HT-29 (cell line): Measurements from ENCODE around the gene UTP25. TPM values are rescaled to one million over a fixed set of nuclear protein-coding genes. Genes with fewer than 3 reads are reported as not detected.

Experiments used
- DNase-seq: peaks from one replicate; pipeline ENCODE4 v3.0.0-alpha.2; 2015; ENCODE audit warnings: low spot score
- total RNA-seq: library from RNA; depleted of rRNA; stranded (reverse); fragments of >200 nt; shearing (Covaris generic); gene quantifications from 2 replicates; pipeline ENCODE4 v1.2.3, GENCODE V29; 2014

Gene UTP25
- total RNA-seq, 1 experiment from 2014 or later: 7.2 TPM

DNA sequence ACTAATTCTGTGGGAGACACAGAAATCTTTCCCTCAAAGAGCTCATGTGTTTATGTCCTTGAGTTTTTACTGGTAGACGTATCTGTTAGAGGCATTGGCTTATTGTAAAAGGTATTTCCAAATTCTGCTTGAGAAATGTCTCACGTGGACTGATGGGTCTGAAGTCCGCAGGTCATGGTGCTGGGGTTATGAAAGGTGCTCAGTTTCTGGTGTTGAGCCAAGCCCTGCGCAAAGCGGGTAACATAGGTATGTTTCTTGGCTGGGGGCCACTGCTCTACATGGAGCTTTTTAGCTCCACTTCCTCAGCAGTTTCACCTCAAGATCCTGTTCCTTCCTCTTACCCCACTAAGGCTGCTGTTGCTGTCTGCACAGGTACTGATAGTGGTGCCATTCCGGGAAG lies 10.8 kb downstream of the UTP25 start:
- no peak for DNase-seq

DNA sequence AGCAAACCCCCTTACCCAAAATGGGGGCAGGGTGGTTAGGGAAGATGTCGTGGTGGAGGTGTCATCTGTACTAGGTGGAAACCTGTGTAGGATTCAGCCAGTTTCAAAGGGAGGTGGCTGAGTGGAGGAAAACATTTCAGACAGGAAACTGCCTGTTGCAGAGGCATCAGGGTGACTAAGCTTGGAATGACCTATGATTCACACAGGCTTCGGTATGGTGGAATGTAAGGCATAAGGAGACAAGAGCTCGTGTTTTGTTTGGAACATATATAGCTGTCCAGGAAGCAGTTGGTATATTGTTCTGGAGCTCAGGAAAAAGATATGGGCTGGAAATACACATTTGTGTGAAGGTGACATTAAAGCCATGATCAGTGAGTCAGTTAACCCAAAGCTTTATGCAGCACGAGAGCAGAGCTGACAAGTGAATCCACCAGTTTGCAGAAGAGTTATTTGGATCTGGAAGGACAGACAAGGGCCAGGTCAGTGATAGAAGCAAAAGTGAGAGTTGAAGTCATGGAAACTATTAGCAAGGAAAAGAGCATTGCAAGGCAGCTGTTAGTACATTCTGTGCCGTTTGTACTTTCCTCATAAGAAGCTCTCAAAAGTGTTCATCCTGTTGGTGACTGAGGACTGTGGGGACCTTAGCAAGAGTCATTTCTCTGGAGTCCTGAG lies 12.2 kb downstream of the UTP25 start:
- DNase-seq: peak; percentile 28

DNA sequence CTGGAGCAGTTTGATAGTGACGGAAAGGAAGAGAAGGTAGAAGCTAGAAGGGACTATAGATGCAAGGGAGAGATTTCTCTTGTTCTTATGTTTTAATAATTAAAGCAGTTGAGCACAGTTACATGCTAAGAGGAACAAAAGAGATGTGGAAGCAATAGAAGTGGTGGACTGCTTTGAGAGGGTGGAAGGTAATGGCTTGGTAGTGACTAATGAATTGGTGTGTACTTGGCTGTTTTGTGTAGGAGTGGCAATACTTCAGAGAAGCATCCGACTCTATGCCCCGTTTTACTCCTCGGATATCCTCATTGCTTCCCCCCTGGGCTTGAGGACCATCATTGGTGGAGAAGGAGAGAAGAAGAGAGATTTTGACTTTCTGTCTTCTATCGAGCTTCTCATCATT lies 12.8 kb downstream of the UTP25 start:
- no peak for DNase-seq

DNA sequence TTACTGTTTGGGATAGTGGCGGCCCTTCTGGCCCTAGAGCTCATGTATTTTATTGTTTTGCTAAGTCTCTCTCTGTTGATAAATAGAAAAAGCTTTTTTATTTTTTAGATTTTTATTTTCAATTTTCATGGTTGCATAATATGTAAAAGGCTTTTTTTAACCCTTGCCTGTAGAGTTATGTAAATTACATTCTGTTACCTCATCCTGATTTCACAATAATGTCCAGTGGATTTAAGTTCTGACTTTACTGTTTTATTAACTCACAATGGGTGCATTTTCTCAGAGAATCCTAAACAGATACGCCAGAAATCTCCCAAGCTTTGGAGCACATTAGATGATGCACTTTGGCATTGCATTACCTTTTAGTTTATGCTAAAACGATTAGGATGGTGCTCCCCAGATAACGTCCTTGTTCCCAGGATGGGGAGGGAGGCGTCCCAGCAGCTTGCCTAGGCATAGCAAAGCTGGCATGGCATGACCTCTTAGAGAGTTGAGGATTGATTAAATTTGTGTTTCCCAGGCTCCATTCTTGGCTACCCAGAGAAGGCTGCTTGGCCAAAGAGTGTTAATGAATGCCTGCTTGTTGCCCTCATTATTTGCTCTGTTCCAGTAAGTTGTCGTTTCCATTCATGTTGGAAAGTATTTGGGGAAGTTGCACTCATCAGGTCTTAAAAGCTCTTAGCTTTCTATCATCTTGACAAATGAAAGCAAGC lies 17.1 kb downstream of the UTP25 start:
- DNase-seq: no peak

DNA sequence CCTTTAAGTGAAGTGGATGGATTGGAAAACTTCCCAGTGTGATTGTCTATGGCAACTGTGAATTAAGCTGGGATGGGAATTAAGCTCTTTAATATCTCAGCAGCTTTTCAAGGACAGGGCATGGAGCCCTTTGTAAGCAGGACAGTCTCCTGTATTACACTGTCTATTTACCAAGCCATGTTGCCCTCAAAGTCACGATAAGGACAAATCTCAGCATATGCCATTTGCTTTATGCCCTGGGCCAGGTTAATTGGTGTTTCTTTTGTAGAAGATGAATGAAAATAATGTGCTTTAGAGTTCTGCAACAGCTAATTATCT lies 17.6 kb downstream of the UTP25 start:
- DNase-seq: no peak

DNA sequence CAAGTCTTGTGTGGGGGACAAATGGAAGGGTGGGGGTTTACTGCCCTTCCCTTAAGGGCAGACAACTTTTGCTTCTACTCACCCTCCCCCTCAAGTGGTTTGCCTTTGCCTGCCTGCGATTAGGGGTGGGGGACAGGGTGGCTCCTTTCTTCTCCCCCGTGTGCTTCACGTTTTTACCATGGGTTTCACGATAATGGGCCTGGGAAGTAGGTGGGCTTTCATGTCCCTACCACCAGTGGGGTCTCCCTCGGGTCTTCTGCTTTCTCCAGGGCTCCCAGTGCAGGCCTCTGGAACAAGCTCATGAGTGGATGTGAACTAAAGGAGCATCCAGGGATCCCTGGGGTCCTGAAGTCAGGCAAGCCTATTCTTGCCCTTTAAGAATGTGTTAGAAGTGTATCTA lies 21.6 kb downstream of the UTP25 start:
- DNase-seq: no peak

DNA sequence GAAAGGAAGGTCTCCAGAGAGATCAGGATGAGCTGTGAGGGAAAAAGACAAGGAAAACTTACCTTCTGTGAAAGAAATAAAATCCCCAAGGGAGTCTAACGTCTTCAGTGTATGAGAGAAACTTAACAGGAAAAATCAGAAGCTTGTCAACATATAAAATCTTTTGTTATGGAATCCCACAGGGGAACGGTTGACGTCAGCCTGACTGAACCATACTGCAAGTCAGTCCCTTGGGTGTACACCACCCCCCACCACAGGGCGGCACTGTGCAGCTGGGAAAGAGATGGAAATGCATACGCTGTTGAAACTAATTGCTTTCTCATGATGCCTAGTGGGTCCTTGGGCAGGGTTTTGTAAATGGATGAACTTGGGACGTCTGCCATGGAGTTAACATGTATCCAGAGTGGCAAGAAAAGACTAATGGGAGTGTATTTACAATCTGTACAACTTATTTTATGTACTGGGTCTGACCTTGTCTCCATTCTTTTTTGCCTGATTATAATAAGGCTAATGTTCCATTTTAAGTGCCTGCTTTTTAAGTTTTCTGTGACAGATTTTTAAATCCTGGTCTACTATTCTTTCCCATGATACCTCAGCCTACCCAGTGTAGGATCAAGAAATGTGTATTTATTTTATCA lies 22.7 kb downstream of the UTP25 start:
- DNase-seq: peak; percentile 51

DNA sequence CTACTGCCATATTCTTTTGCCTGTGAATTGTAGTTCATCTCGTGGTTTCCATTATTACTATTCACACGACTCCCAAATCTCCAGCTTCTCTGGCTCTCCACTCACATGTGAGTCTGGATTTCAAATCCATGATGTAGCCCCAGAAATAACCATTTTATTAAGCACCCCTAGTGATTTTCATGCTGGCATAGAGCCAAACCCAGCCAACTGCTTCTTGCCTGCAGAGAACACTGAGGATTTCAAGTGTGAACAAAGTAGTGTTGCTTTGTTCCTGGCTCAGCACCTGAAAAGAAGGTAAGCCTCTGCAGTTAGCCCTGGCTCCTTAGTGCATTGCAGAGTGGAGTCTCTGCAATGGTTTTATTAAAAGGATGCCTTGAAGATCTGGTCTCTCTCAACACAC lies 25.9 kb downstream of the UTP25 start:
- DNase-seq: no peak

DNA sequence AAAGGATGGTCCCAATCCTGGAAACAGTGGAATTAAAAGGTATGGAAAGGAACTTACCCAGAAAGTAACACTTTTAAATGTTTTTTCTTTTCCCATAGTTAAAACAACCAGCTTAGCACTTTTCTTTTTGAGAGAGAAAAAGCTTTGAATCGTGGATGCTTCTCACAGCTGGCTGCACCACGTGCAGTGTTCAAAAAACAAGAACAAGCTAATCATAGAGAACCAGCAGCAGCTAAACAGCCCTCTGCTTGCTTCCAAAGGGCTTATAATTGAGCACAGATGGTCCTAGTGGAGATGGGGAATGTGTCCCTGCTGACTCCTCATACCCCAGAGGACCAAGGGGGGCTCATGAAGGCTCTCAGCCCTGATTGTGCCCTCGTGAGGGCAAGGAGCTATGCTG lies 26.4 kb downstream of the UTP25 start:
- no peak for DNase-seq

DNA sequence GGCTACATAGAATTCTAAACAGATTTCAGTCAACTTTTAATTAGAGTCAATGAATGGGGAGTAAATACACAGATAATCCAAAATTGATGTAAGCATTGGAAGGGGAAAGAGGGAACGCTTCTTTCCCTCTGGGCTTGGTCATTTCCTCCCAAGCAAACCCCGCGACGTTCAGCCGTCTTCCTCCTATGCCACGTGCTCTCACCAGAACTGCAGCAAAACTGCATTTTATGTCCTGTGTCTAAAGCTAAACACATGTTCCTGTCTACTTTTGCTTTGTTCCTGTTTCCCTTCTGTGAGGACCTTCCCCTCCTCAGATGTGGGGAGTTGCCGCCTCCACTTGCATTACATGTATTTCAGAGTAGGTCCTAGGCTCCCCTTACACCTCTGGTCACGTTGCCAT lies 27.2 kb downstream of the UTP25 start:
- DNase-seq: no peak

DNA sequence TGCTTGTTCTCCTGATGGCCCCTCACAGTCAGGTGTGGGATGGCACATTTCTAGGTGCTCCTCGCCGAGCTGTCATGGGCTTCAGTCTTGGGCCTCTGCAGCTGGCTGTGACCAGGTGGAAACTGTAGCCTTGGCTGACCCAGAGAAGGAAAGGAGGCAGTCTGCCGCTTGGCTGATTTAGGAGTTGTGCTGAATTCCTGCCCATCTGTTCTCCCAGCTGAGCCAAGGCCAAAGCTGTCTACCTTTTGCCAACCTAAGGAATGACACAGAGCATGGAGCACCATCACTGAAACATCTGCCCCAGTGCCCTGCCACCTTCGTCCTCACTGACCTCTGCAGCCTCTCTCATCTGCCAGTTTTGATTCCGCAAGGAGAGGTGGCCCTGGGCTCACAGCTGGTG lies 27.9 kb downstream of the UTP25 start:
- DNase-seq: no peak

DNA sequence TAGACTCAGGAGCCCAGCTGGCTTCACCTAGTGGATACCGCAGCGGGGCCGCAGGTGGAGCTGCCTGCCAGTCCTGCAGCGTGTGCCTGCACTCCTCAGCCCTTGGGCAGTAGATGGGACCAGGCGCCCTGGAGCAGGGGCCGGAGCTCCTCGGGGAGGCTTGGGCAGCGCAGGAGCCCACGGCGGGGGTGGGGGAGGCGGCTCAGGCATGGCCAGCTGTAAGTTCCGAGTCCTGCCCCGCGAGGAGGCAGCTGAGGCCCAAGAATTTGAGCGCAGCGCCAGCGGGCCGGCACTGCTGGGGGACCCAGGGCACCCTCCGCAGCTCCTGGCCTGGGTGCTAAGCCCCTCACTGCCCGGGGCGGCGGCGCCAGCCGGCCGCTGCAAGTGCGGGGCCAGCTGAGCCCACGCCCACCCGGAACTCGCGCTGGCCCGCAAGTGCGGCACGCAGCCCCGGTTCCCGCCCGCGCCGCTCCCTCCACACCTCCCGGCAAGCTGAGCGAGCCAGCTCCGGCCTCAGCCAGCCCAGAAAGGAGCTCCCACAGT lies 30.9 kb downstream of the UTP25 start:
- no peak for DNase-seq

DNA sequence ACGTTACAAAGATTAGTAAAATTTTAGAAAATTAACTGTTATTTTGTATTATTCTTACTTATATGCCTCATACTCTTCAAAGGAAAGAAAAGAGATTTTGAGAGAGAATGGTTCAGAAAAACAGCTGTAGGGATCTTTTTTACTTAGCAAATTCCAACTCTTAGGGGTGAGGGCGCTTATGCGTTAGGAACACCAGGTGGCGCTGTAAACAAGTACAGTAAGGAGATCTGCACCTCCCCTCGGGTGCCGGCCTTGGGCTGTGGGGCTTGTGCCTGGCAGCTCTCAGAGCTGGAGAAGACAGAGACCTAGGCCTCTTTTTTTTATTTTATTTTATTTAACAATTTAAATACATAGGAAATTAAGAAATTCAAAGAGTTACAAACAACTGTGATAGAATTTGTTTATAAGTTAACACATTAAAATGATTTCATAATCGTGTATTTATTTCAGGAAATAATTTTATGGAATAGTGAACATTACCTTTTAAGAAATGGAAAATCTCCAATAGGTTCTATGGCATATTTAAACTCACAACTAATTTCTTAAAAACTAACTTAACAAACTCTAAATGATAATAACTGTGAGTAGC lies 32.6 kb downstream of the UTP25 start:
- peak; percentile 83 for DNase-seq

DNA sequence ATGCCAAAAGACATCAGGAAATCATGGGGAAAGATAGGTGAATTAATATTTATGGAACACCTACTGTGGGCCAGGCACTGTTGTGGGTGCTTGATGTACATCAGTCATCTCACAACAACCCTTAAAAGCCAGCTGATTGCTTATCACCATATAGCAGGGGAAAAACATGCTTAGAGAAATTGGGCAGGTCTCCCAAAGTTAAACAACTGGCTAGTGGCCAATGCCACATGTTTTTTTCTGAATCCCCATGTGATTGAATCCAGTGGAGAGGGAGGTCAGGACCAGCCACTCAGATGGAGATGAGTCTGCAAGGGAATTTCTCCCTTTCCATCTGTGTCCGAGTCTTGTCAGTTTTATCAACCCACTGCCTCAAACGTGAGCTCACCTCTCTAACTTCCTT lies 33.5 kb downstream of the UTP25 start:
- DNase-seq: no peak

DNA sequence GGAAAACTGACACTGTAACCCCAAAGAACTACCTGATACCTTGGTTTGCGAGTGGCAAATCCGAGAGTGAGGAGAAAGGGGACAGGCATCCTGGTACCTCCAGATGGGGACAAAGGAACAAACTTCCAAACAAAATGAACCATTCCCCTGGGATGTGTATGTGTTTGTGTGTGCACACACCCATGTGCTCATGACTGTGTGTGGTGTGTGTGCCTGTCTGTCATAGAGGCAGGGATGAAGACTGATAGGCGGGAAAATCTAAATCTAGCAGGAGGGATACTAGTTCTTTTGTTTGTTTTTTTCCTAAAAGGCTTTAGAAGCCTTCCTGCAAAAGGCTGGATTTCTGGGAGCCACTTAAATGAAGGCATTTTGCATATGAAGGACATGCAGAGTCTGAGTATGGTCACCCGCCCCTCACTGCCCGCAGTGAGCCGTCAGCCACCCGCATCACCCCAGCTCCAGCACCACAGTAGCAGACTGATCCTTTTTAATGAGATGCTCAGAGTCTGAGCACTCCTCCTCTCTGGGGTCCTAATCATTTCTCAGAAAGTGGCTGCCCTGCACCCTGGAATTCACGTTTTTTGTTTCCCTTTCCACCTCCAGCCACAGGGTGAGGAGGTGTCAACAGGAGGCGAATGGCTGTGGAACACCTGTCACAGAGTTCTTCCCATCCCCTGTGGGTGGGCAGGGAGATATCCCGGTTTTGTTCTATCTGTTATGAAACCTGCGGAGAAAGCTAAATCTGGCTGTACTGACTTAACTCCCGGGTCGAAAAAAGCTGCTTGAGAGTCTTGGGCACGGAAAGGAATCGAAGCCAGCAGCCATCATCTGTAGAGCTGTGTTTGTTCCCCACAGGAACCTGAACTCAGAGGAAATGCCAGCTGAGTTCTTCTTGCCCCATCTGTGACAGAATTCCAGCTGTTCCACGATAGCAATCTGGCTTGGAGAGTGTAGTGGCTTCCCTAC lies 34.9 kb downstream of the UTP25 start:
- DNase-seq: no peak

DNA sequence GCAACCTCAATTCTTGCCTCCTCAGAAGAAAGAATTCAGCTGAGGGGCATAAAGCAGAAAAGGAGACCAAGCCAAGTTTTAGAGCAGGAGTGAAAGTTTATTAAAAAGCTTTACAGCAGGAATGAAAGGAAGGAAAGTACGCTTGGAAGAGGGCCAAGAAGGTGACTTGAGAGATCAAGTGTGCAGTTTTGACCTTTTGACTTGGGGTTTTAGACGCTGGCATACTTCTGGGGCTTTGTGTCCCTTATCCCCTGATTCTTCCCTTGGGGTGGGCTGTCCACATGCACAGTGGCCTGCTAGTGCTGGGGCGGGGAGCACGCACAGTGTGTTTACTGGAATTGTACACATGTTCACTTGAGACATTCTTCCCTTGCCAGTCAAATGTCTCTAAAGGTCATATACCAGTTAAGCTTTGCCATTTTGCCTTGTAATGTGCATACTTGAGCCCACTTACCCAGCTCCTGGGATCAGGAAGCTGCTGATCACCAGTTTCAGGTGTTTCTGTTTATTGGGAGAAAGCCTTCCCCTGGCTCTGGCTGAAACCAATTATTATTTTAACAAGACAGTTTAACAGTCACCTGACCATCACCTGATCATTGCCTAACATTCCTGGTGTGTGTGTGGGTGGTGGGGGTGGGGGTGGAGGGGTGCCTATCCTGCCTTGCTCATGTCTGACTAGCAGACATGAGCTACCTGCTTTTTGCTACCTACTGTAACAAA lies 36.2 kb downstream of the UTP25 start:
- no peak for DNase-seq

DNA sequence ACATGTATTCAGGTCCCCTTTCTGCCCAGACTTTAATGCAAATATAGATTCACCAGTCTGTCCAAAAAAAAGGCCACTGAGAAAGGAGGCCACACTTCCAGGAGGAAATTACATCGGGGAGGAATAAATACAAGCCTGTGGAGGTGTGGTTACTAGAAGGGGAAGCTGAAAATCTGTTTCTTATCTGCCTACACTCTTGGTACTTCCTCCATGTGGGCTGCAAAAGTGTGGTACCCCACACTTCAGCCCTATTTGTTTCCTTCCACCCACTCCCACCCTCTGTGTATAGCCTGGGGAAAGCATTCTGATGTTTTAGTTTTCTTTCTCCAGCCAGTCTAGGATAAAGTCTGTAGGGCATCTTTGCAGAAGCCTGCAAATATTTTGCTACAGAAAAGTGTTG lies 38.4 kb downstream of the UTP25 start:
- DNase-seq: no peak

DNA sequence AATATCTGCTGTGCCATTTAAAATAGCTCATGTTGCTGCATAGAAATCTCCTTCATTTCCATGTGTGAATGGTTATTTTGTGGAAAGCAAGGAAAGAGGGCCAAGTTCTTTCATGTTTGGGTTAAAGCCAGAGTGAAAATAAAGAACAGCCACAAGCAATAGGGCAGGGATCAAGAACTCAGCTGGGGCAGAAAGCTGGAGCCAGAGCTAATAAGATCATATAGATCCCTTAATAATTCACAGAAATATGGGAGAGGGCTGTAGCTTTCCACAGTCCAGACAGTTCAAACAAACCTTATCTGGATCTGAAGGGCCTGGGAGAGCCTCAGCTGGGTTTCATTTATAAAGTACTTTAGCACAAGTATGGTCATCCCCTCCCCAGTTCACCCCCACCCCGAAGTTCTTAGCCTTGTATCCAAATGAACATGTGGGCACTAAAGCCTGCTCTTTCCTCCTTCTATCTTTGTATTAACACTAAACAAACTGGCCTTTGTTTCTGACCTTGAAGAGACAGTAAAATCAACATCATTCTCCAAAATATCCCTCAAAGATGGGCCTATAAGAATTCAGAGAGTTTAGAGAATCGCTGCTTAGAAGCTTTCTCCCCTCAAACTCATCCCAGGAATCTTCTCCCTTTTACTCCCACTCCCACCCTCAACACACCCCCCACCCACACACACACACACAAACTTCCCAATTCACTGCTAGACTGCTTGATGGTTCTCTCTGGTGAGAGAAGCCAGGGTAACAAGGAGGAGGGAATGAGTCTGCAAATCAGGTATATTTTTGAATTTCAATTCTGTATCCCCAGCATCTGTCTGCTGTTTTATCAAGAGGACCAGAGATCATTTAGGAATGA lies 41.7 kb downstream of the UTP25 start:
- no peak for DNase-seq

DNA sequence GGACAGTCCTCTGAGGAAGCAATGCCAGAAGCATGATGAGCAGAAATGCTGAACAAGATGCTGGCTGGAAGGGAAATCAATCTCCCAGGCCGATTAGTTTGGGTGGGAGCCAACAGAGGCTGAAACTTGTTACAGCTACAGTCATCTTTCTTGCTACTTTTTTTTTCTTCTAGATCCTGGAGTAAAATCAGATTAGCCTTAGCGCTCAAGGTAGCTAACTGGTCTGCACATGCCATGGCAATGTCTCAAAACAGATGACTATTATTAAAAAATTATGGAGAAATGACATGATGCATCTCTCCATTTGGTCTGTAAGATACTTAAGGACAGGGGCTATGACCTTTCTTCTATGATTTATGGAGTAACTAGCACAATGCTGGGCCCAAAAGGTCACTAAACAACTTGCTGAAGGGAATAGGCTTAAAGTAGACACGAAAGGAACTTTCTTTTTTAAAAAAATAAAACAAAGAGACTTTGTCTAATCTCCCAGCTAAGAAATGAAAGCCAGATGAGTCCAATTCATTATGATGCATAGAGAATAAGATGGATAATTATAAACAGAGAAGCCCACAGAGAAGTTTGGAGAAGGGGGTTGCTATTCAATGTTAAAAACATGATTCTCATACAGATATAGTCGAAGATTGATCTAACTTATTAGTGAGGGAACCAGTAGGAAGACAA lies 42.5 kb downstream of the UTP25 start:
- no peak for DNase-seq
